Naive B cell (primary cell): ENCODE measurements around the gene LIPN. TPM values are rescaled to one million over a fixed set of nuclear protein-coding genes. Genes with fewer than 3 reads are reported as not detected.

Experiments used
- ATAC-seq, 2 donors: fragments of 150-1000 bp; cut with Tn5 transposase; 2 replicates each; pipeline ENCODE4 v1.10.0; 2021; ENCODE audit warnings: low read depth in 2 of 2, mild to moderate bottlenecking in 2 of 2, moderate library complexity in 2 of 2
- DNase-seq: peaks from one replicate; pipeline ENCODE4 v3.0.0; 2022
- H3K27ac Mint-ChIP-seq, 6 donors: one replicate each; pipeline ENCODE4 v1.8.0; 2020 to 2022; ENCODE audit warnings: mild to moderate bottlenecking in 6 of 6, mixed read lengths in 6 of 6, moderate library complexity in 5 of 6, inconsistent platforms in 2 of 6
- H3K27me3 Mint-ChIP-seq, 3 donors: one replicate each; pipeline ENCODE4 v1.8.0; 2021 to 2022; ENCODE audit warnings: mixed read lengths in 3 of 3, mild to moderate bottlenecking in 1 of 3
- H3K36me3 Mint-ChIP-seq, 2 donors: one replicate each; pipeline ENCODE4 v1.8.0; 2020 to 2022; ENCODE audit warnings: mixed read lengths in 2 of 2, inconsistent platforms in 1 of 2, mild to moderate bottlenecking in 1 of 2
- H3K4me1 Mint-ChIP-seq, 3 donors: one replicate each; pipeline ENCODE4 v1.8.0; 2020 to 2022; ENCODE audit warnings: mixed read lengths in 3 of 3, inconsistent platforms in 1 of 3, mild to moderate bottlenecking in 1 of 3, moderate library complexity in 1 of 3
- H3K4me3 Mint-ChIP-seq, 8 donors: one replicate each; pipeline ENCODE4 v1.8.0; 2020 to 2022; ENCODE audit warnings: mild to moderate bottlenecking in 8 of 8, mixed read lengths in 8 of 8, moderate library complexity in 8 of 8, inconsistent platforms in 2 of 8
- H3K9me3 Mint-ChIP-seq, 7 donors: one replicate each; pipeline ENCODE4 v1.8.0; 2020 to 2022; ENCODE audit warnings: mixed read lengths in 7 of 7, mild to moderate bottlenecking in 5 of 7, inconsistent platforms in 2 of 7, moderate library complexity in 1 of 7
- polyA plus RNA-seq, 6 donors: library from polyadenylated mRNA; unstranded; fragments of 300-500 nt; fragmentation: Illumina TruSeq; gene quantifications; one replicate each; pipeline ENCODE4 v1.2.3, GENCODE V29; 2021; ENCODE audit warnings: low read depth in 6 of 6

The LIPN gene
- polyA plus RNA-seq, 6 donors from 2014 or later, result 0.30 to 0.50 TPM; not detected in 4

DNA sequence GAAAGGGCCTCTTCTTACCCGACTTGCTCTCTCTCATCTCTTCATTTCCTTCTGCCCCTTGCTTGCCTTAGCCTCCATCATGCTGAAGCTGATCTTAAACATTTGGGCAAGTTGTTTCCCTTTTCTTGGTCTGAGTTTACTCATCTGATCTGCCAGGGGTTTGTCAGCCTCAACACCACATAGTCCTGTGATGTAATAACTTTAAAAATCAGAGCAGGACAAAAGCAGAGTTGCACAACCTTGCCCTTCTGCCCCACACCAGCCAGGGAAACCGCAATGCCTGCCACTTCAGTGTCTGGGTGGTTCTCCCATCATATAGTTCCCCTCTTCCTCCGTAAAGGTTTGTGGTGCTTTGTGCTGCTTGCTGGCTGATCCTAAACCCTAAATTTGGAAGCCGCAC, 32.8 kb downstream of the LIPN start:
- H3K36me3 Mint-ChIP-seq, result no peaks in the 10 kb centered on the region
- peaks cover 0 to 8% (median 5%) of the 10 kb centered on the region in 3 donors for H3K27me3 Mint-ChIP-seq
- H3K27ac Mint-ChIP-seq, result no peak overlapping the region
- no peaks in the 10 kb centered on the region for H3K4me1 Mint-ChIP-seq
- no peaks in the 10 kb centered on the region for H3K9me3 Mint-ChIP-seq
- ATAC-seq (no peak), DNase-seq (no peak)
- H3K4me3 Mint-ChIP-seq, result no peak overlapping the region

DNA sequence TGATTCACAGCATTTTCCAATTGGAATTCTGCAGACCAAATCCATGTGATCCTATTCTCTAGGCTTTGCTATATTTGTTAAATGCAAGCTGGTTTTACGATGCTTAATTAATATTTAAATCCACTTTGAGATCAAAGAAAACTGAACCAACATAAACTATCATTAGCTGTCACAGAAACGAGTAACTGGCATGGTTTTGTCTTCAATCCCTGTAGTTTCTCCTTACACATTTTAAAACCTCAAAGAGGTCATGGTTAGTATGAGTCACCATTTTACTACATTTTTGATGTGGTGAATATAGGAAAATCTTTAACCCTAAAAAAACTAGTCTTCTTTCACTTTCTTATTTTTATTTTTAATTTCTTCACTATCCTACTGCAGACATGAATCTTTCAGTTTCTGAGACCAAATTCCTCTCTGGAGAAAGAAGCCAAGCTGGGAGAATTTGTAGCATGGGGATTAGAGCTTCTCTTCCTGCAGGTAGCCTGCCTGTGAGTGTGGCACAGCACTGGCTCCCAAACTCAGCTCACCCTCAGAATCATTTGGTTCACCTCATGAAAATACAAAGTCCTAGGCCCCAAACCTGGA, 34.0 kb downstream of the LIPN start:
- ATAC-seq (no peak), DNase-seq (no peak)
- Mint-ChIP-seq H3K4me3 (no peak overlapping the region), H3K27me3 (peaks cover 0 to 8% (median 5%) of the 10 kb centered on the region in 3 donors), H3K4me1 (no peaks in the 10 kb centered on the region), H3K9me3 (no peaks in the 10 kb centered on the region), H3K36me3 (no peaks in the 10 kb centered on the region), H3K27ac (no peak overlapping the region)

DNA sequence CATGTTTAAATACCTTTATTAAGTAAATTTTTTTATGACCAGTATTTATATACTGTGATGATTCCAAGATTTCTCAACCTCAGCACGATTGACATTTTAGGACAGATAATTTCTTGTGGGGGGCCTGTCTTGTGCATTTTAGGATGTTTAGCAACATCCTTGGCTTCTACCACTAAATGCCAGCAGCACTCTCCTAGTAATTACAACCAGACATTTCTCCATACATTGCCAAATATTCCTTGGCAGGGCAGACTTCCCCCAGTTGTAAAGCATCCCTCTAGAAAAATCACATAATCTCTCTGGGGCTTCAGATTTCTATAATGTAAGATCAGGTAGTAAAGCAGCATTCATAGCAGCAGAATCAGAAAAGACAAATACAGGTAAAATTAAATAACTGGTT, 34.9 kb downstream of the LIPN start:
- Mint-ChIP-seq H3K27me3 (peaks cover 0 to 8% (median 5%) of the 10 kb centered on the region in 3 donors), H3K4me1 (no peaks in the 10 kb centered on the region), H3K4me3 (no peak overlapping the region), H3K36me3 (no peaks in the 10 kb centered on the region), H3K27ac (no peak overlapping the region), H3K9me3 (no peaks in the 10 kb centered on the region)
- ATAC-seq (no peak), DNase-seq (no peak)

DNA sequence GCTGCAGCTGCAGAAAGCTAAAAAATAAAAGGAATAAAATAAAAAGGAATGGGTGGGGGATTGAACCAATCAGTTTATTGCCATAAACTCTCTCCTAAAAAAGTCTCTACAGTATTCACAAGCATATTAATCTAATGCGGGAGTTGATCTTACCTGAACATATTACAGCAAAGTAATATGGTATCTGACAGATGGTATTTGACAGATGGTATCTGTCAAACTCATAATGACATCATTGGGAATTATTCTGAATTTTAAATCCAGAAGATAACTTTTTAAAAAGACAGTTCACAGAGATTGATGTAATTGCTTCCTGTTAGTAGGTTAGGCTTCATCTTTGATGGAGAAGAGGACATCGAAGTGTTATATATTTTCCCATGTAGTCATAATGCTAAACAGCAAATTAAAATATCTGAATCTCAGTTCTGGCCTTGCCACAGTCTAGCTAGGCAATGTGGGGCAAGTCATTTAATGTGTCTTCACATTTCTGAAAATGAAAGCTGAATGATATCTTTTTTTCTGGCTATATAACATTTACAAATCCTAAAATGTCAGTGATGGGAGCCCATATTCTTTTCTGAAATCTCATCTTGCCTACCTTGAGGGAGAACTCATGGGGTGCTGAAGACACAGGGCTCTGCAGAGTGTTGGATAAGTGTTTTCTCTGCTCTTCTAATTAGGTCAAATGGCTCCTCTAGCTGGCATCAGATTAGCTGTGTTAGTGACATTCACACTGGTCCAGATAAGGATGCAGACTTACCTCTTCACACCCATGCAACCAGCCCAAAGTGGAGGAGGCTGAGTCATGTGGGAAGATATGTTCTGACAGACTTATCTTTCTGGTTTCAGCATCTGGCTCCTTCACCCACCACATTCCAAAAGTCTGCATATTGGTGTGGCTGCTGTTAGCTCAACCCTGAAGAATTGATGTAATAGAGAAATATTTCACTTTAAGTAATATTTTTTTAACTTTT, 40.6 kb downstream of the LIPN start:
- Mint-ChIP-seq H3K36me3 (no peaks in the 10 kb centered on the region), H3K9me3 (peaks cover 0 to 2% (median 0%) of the 10 kb centered on the region in 7 donors), H3K27me3 (peaks cover 0 to 8% (median 5%) of the 10 kb centered on the region in 3 donors), H3K27ac (no peak overlapping the region), H3K4me3 (no peak overlapping the region), H3K4me1 (no peaks in the 10 kb centered on the region)
- ATAC-seq (no peak), DNase-seq (no peak)

DNA sequence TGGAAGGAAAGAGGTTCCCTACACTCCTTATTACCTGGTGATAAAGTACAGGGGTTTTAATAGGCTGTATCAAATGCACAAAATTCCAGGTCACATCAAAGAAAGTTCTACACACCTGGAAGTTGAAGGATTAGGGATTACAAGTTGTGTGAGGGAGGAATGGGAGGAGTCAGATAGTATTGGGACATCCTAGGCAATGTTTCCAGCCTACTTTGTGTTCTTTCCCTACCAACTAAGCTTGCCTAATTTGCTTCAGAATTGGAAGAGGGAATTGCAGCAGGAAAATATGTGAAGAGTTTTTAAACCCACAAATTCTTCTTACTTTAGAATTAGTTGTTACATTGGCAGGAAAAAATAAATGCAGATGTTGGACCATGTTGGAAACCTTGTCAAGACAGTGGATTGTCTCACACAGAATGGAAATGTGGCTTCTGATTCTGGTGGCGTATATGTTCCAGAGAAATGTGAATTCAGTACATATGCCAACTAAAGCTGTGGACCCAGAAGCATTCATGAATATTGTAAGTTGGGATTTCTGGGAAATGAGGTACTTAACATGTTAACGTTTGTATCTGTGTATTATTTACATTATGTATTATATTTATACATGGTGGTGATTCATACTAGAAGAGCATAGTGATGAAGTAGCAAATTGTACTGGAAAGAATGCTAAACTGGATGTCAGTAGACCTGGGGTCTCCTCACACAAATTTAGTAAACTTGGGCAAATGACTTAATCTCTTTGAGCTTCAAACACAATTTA, 42.9 kb downstream of the LIPN start, which contains the start of gene LIPM:
TSS of gene LIPM (plus strand) at position 208 of the 763 bp plus-strand sequence. CDS start at position 375, 167 bp downstream.
- DNase-seq (no peak), ATAC-seq (no peak)
- H3K9me3 Mint-ChIP-seq, result peaks cover 0 to 2% (median 0%) of the 10 kb centered on the region in 7 donors
- H3K36me3 Mint-ChIP-seq, result no peaks in the 10 kb centered on the region
- H3K27me3 Mint-ChIP-seq, result no peaks in the 10 kb centered on the region
- H3K4me3 Mint-ChIP-seq, result no peak within 1 kb of the TSS
- H3K27ac Mint-ChIP-seq, result peak within 1 kb of the TSS in 1 of 6 donors; percentile 29
- H3K4me1 Mint-ChIP-seq, result no peaks in the 10 kb centered on the region

DNA sequence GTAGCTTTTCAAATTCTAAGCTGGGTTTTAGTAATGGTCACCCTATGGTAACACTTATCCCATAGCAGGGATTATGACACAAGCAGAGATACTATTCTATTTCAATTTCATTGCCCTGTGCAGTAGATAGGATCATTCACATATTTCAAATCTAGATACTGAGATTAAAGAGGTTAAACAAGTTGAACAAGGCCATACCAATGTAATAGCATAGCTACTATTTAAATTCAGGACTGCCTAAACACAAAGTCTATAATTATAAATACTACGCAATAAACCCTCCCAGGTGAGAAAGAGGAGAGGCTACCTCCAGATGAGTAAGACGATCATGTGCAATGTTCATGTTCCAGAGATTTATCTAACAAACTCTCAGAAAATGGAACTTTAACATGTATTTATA, 43.8 kb downstream of the LIPN start:
- no peak for DNase-seq
- H3K27me3 Mint-ChIP-seq, result no peaks in the 10 kb centered on the region
- peaks cover 0 to 2% (median 0%) of the 10 kb centered on the region in 7 donors for H3K9me3 Mint-ChIP-seq
- no peak for ATAC-seq
- no peak overlapping the region for H3K4me3 Mint-ChIP-seq
- no peak overlapping the region for H3K27ac Mint-ChIP-seq
- H3K36me3 Mint-ChIP-seq, result no peaks in the 10 kb centered on the region
- no peaks in the 10 kb centered on the region for H3K4me1 Mint-ChIP-seq

DNA sequence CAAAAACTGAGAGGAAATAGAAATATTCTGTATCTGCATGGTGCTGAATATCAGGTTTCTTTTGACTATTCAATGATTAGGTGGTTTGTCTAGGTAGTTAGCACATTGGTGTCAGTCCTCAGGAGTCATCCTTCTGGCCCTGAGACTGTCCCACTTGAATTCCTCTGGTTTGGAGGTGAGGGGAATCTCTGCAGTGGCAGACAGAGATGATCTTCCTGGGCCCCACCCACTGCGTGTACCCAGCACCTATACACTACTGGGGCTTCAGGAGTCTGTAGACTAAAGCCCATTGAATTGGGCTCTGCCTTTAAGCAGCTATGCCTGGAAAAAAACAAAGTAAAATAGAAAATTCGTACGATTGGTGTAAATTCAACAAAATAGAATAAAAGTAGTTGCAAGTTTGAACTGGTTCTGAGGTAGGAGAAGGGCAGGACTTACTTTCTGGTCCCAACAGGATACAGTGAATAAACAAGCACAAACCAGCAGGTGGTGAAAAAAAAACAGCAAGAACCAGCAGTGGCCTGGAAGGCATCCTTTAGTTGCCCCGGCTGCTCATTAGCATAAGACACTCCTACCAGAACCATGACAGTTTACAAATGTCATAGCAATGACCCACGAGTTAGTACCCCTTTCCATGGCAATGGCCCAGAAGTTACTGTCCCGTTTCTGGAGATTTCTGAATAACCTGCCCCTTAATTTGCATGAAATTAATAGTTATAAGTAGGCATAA, 44.4 kb downstream of the LIPN start:
- ATAC-seq, result no peak
- Mint-ChIP-seq H3K36me3 (no peaks in the 10 kb centered on the region), H3K9me3 (peaks cover 0 to 2% (median 0%) of the 10 kb centered on the region in 7 donors), H3K27ac (no peak overlapping the region), H3K4me1 (no peaks in the 10 kb centered on the region), H3K4me3 (no peak overlapping the region), H3K27me3 (no peaks in the 10 kb centered on the region)
- no peak for DNase-seq

DNA sequence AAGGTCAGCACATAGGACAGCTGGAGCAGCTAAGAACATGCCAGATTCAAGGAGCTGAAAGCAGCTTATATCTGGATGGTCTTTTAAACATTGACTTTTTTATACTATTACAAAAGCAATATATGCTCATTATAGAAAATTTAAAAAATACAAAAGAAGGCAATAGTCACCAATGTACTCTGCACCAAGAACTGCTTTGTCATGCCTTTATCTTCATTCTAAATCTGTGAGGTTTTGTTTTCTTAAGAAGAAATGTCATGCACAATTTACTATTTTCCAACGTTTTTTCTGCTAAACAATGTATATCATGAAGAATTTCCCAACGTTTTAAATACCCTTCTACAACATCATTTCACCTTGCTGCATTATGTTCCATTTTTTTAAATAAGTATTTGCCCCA, 45.5 kb downstream of the LIPN start:
- Mint-ChIP-seq H3K27ac (no peak overlapping the region), H3K9me3 (peaks cover 0 to 2% (median 0%) of the 10 kb centered on the region in 7 donors), H3K4me1 (no peaks in the 10 kb centered on the region), H3K27me3 (no peaks in the 10 kb centered on the region), H3K36me3 (no peaks in the 10 kb centered on the region), H3K4me3 (no peak overlapping the region)
- DNase-seq, result no peak
- ATAC-seq, result no peak

DNA sequence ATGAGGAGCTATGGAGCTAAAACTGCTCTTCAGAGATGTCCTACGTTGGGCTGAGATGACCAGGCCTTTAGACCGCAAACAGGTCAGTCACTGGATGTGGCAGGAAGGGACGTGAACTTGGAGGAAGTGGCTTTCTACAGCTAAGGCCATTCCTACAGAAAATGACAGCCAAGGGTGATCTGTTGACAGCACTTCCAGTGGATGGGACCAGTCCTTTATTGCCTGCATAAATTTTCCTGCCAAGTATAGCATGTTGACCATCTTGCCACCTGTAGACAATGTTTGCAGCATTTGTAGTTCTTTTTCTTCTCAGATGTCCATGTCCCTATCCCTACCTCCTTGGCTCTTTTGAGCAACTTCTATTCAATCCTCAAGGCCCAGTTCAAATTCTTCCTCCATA, 46.1 kb downstream of the LIPN start:
- peaks cover 0 to 2% (median 0%) of the 10 kb centered on the region in 7 donors for H3K9me3 Mint-ChIP-seq
- no peaks in the 10 kb centered on the region for H3K4me1 Mint-ChIP-seq
- no peak for ATAC-seq
- no peak overlapping the region for H3K4me3 Mint-ChIP-seq
- H3K27me3 Mint-ChIP-seq, result no peaks in the 10 kb centered on the region
- DNase-seq, result no peak
- no peaks in the 10 kb centered on the region for H3K36me3 Mint-ChIP-seq
- H3K27ac Mint-ChIP-seq, result no peak overlapping the region

DNA sequence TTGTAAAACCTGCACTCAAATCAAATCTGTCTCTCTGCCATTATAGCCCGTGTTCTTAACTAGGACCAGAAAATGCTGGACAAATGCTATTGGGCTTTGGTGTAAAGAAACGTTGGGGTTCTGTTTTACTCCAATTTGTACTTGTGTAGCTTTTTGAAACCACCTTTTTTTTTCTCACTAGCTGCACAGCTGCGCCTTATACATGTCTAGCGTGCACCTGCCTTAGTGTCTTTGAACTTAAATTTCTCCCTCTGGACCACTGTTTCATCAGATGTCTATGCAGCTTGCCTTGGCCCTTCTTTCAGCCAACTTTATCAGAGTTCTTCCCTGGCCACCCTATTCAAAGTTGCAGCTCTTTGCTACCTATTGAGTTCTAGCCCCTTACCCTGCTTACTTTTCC, 49.8 kb downstream of the LIPN start:
- DNase-seq, result no peak
- H3K9me3 Mint-ChIP-seq, result no peaks in the 10 kb centered on the region
- no peak overlapping the region for H3K27ac Mint-ChIP-seq
- no peaks in the 10 kb centered on the region for H3K27me3 Mint-ChIP-seq
- no peak for ATAC-seq
- H3K4me3 Mint-ChIP-seq, result no peak overlapping the region
- H3K36me3 Mint-ChIP-seq, result no peaks in the 10 kb centered on the region
- no peaks in the 10 kb centered on the region for H3K4me1 Mint-ChIP-seq

DNA sequence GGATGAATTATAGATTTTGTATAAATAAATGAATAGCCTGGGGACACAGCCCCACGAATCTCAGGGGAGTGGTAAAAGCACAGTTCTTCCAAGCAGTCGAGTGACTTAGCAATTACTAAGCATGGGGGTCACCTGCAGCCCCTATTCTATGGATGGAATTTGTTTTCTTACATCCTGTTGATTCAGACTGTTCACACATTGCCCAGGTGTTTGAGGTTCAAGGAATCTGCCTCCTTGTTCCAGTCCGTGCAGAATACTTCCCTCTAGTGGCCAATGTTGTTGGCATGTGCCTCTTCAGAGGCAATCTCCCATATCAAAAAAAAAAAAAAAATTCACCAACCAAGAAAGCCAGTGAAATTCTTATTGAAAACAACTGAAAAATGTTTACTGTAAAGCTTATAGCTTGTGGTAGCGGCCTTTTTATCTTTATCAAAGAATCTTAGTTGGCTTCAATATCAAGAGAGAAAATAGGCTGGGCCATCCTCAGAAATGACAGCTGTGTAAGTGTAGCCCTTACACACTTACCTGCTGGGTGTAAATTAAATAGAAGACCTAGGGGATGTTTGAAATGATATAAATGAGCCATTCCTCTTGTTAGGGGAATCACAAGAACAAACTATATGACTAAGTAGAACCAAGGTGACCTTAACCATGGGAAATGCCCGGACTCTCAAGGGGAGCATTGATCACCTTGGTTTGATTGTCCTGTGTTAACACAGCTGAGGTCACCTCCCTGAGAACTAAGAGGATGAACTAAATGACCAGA, 50.6 kb downstream of the LIPN start:
- Mint-ChIP-seq H3K27me3 (no peaks in the 10 kb centered on the region), H3K4me1 (no peaks in the 10 kb centered on the region), H3K27ac (no peak overlapping the region), H3K36me3 (no peaks in the 10 kb centered on the region), H3K4me3 (peak overlapping the region in 1 of 8 donors; percentile 11), H3K9me3 (no peaks in the 10 kb centered on the region)
- ATAC-seq, result peak; percentile 51 to 69
- DNase-seq, result peak; percentile 12

DNA sequence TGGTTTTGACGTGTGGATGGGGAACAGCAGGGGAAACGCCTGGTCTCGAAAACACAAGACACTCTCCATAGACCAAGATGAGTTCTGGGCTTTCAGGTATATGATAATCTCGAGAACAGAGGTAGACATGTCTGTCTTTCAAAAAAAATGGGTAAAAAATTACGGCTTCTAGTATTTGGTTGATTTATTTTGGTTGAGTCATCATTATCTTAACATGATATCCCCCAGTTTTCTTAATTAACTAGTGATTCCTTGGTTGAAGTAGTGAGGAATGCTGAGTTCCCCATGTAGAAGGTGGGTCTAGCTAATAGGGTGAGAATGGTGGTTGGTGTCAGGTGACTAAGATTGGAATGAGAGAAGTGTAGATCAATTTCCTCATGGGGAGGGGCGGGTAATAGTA, 53.4 kb downstream of the LIPN start:
- DNase-seq, result no peak
- Mint-ChIP-seq H3K36me3 (no peaks in the 10 kb centered on the region), H3K27me3 (no peaks in the 10 kb centered on the region), H3K27ac (peak overlapping the region in 1 of 6 donors; percentile 39), H3K9me3 (no peaks in the 10 kb centered on the region), H3K4me1 (no peaks in the 10 kb centered on the region), H3K4me3 (no peak overlapping the region)
- ATAC-seq, result no peak
